ENCODE results near the gene PLEKHJ1. TPM values are rescaled to one million over a fixed set of nuclear protein-coding genes. Genes with fewer than 3 reads are reported as not detected.

Gene PLEKHJ1
- total RNA-seq, 3 donors from 2014 or later, result 69.0 to 92.2 (median 71.4) TPM

DNA sequence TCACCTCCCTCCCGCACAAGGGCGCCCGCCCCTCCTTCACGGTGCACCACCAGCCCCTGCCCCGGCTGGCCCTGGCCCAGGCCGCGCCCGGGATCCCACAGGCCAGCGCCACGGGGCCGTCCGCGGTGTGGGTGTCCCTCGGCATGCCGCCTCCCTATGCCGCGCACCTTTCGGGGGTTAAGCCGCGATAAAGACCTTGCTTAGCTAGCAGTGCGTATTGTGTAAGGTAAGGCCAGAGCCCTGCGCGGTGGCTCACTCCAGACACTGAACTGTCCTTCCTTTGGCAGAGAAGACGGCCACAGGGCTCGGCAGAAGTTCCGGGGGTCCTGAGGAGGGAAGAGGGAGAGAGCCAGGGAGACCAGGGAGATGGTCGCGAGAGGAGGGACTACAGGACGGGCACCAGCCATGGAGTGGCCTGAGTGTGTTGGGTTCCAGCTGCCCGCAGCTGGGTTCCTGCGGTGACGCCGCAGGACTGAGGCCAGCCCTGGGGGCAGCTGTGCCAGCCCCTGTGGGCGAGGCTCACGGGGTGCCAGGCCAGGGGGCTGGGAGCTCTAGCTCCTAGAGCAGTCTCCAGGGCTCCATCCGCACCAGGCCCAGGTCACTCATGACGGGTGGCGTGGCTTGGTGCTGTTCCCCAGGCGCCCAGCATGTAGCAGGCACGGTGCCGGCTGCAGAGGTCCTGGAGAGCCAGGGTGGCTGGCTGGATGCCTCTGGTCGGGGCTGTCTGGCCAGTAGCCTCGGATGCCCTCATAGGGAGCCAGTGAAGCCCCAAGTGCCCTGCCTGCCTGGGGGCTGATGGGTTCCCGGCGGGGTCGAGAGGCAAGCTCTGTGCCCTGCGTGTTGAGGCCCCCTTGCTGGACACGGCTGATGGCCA lies 7.7 kb downstream of the PLEKHJ1 start:
- no peaks in the 10 kb centered on the region for H3K27me3 Mint-ChIP-seq (ENCODE audit: low read depth)
- DNase-seq, result no peak
- peaks cover 21% of the 10 kb centered on the region for H3K36me3 Mint-ChIP-seq (ENCODE audit: insufficient read depth)
- no peaks in the 10 kb centered on the region for H3K9me3 Mint-ChIP-seq
- ATAC-seq, result no peak
- H3K4me3 Mint-ChIP-seq, result no peak overlapping the region
- H3K4me1 Mint-ChIP-seq (ENCODE audit: low read depth), result peaks cover 3% of the 10 kb centered on the region

DNA sequence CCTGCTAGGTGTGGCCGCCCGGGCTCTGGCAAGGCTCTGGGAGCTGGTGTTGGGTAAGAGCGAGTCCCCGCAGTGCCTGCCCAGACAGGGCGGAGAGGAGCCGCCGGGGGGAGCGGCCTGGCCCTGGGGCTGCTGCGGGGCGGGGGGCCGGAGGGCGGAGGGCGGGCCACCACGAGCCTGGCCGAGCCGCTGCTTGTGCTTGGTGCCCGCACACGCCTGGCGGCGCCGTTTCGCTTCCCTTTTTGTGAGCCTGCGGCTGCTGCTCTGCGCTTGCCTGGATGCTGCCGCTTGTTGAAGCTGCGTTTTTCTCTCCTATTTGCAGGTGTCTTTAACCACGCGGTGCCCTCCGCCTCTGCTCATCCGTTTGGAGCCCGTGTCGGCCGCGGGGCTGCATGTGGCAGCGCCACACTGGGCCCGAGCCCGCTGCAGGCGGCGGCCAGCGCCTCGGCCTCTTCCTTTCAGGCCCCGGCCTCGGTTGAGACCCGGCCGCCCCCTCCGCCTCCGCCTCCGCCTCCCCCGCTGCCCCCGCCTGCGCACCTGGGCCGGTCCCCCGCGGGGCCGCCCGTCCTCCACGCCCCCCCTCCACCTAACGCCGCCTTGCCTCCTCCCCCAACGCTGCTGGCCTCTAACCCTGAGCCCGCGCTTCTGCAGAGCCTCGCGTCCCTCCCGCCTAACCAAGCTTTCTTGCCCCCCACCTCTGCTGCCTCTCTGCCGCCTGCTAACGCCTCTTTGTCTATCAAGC lies 8.5 kb downstream of the PLEKHJ1 start:
- H3K27me3 Mint-ChIP-seq (ENCODE audit: low read depth), result no peaks in the 10 kb centered on the region
- no peak overlapping the region for H3K4me3 Mint-ChIP-seq
- H3K9me3 Mint-ChIP-seq, result no peaks in the 10 kb centered on the region
- peaks cover 21% of the 10 kb centered on the region for H3K36me3 Mint-ChIP-seq (ENCODE audit: insufficient read depth)
- ATAC-seq (no peak), DNase-seq (no peak)
- H3K4me1 Mint-ChIP-seq (ENCODE audit: low read depth), result peaks cover 3% of the 10 kb centered on the region

DNA sequence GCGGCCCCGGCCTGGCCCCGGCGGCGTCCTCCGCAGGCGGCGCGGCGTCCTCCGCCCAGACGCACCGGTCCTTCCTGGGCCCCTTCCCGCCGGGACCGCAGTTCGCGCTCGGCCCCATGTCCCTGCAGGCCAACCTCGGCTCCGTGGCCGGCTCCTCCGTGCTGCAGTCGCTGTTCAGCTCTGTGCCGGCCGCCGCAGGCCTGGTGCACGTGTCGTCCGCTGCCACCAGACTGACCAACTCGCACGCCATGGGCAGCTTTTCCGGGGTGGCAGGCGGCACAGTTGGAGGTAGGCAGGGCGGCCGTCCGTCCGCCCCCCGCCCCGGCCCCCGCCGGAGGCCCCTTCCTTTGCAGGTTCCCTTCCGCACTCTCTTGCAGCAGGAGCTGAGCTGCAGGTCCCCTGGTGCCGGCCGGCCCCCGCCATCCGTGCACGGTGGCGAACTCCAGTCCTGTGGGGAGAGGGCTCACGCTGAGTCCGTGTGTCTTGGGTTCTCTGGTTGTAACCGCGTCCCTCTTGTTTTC lies 9.2 kb downstream of the PLEKHJ1 start:
- no peak for DNase-seq
- Mint-ChIP-seq H3K27me3 (ENCODE audit: low read depth) (no peaks in the 10 kb centered on the region), H3K9me3 (no peaks in the 10 kb centered on the region), H3K36me3 (ENCODE audit: insufficient read depth) (peaks cover 19% of the 10 kb centered on the region), H3K4me3 (no peak overlapping the region), H3K4me1 (ENCODE audit: low read depth) (peaks cover 3% of the 10 kb centered on the region)
- ATAC-seq, result no peak

- Mint-ChIP-seq H3K4me3 (no peak overlapping the region), H3K36me3 (ENCODE audit: insufficient read depth) (peaks cover 20% of the 10 kb centered on the region), H3K27me3 (ENCODE audit: low read depth) (no peaks in the 10 kb centered on the region), H3K9me3 (no peaks in the 10 kb centered on the region), H3K4me1 (ENCODE audit: low read depth) (peaks cover 3% of the 10 kb centered on the region)
- no peak for DNase-seq
- no peak for ATAC-seq
Observed at GRCh38 chr19:2226051-2226839, 9.9 kb downstream of the PLEKHJ1 start.

DNA sequence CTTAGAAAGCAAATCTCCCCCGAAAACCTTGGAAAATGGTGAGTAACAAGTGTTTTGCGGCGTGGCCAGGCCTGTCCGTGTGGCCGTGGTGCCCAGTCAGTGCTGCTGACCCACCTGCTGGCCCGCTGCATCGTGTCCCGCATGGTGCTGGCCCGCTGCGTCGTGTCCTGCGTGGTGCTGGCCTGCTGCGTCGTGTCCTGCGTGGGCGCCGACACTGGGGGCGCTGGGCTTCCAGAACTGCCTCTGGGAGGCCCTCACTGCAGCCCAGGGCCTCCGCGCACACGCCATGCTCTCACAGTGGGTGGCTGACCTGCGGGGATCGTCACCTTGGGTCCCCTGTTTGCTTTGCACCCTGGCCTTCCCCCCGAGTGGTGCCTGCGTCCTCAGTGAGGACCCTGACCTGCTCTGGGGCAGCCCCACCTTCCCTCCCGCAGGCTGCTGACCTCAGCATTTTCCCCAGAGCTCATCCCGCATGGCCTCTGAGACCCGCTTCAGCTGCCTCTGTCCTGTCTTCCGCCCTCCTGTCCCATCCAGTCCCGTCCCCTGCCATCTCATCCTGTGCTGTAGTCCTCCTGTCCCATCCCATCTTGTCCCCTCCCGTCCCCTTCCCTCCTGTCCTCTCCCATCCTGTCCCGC lies 10.6 kb downstream of the PLEKHJ1 start:
- H3K4me1 Mint-ChIP-seq (ENCODE audit: low read depth), result peaks cover 3% of the 10 kb centered on the region
- peaks cover 23% of the 10 kb centered on the region for H3K36me3 Mint-ChIP-seq (ENCODE audit: insufficient read depth)
- DNase-seq (no peak), ATAC-seq (no peak)
- H3K9me3 Mint-ChIP-seq, result no peaks in the 10 kb centered on the region
- no peaks in the 10 kb centered on the region for H3K27me3 Mint-ChIP-seq (ENCODE audit: low read depth)
- H3K4me3 Mint-ChIP-seq, result no peak overlapping the region

DNA sequence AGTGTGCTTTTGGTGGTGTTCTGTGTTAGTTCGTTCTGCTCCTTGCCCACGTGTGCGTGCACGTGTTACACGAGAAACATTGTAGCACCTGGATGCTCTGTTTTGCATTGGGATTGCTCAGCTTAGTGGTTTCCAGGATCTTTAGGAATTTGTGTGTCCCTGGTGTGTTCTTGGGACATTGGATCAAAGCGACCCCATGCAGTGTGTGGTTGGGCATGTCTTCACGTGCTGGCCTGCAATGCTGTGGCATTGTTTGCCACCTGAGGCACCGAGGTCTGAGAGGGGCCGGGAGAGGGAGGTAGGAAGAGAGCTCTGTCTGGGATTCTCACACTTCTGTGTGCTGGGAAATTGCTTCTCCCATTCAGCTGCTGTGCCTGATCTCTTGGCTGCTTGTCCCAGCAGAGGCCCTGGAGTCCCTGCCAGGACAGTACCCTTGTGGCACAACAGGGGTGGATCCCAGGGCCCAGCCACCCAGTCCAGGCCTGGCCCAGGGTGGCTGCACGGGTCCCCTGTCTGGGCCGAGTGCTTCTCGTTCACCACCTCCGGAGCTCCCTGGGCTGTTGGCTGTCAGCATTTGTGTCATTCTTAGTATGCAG lies 11.3 kb downstream of the PLEKHJ1 start:
- Mint-ChIP-seq H3K36me3 (ENCODE audit: insufficient read depth) (peaks cover 20% of the 10 kb centered on the region), H3K9me3 (no peaks in the 10 kb centered on the region), H3K27me3 (ENCODE audit: low read depth) (no peaks in the 10 kb centered on the region), H3K4me1 (ENCODE audit: low read depth) (peaks cover 3% of the 10 kb centered on the region), H3K4me3 (no peak overlapping the region)
- ATAC-seq, result no peak
- DNase-seq, result no peak

DNA sequence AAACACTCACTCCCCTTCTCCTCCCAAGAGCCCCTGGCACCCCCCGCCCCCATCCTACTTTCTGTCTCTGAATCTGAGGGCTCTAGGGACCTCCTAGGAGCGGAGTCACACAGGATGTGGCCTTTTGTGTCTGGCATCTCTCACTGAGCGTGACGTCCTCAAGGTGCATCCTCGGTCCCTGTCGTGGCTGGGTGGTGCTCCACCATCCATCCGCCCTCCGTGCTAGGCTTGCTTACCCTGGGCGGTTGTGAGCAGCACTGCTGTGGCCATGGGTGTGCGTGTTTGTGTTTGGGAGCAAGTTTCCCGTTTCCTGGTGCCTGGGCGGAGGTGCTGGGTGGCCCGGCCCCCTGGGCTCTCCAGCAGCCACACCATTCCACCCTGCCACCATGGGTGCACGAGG lies 12.2 kb downstream of the PLEKHJ1 start:
- ATAC-seq (peak in 1 of 2 donors; percentile 22), DNase-seq (no peak)
- Mint-ChIP-seq H3K4me3 (no peak overlapping the region), H3K9me3 (no peaks in the 10 kb centered on the region), H3K36me3 (ENCODE audit: insufficient read depth) (peaks cover 15% of the 10 kb centered on the region), H3K4me1 (ENCODE audit: low read depth) (peaks cover 3% of the 10 kb centered on the region), H3K27me3 (ENCODE audit: low read depth) (no peaks in the 10 kb centered on the region)

DNA sequence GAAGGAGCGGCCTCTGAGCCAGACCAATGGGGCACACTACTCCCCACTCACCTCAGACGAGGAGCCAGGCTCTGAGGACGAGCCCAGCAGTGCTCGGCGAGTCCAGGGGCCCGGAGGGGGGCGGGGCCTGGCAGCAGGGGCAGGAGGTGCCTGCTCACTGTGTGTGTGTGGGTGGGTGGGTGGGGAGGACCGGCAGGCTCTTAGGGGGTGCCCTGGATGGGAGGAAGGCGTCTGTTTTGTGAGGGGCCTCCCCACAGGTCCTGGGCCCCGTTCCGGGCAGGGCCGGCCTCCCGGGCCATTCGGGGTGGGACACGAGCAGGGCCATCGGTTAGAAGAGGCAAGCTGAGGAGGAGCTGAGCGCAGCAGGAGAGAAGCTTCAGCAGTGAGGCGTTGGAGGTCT lies 12.7 kb downstream of the PLEKHJ1 start:
- peaks cover 13% of the 10 kb centered on the region for H3K36me3 Mint-ChIP-seq (ENCODE audit: insufficient read depth)
- H3K4me3 Mint-ChIP-seq, result no peak overlapping the region
- peaks cover 3% of the 10 kb centered on the region for H3K4me1 Mint-ChIP-seq (ENCODE audit: low read depth)
- DNase-seq (no peak), ATAC-seq (no peak)
- H3K27me3 Mint-ChIP-seq (ENCODE audit: low read depth), result no peaks in the 10 kb centered on the region
- H3K9me3 Mint-ChIP-seq, result no peaks in the 10 kb centered on the region

- peaks cover 17% of the 10 kb centered on the region for H3K36me3 Mint-ChIP-seq (ENCODE audit: insufficient read depth)
- no peak overlapping the region for H3K4me3 Mint-ChIP-seq
- DNase-seq, result no peak
- H3K4me1 Mint-ChIP-seq (ENCODE audit: low read depth), result peaks cover 3% of the 10 kb centered on the region
- ATAC-seq, result no peak
- no peaks in the 10 kb centered on the region for H3K9me3 Mint-ChIP-seq
- no peaks in the 10 kb centered on the region for H3K27me3 Mint-ChIP-seq (ENCODE audit: low read depth)
Observed at GRCh38 chr19:2221918-2222317, 14.2 kb downstream of the PLEKHJ1 start.

DNA sequence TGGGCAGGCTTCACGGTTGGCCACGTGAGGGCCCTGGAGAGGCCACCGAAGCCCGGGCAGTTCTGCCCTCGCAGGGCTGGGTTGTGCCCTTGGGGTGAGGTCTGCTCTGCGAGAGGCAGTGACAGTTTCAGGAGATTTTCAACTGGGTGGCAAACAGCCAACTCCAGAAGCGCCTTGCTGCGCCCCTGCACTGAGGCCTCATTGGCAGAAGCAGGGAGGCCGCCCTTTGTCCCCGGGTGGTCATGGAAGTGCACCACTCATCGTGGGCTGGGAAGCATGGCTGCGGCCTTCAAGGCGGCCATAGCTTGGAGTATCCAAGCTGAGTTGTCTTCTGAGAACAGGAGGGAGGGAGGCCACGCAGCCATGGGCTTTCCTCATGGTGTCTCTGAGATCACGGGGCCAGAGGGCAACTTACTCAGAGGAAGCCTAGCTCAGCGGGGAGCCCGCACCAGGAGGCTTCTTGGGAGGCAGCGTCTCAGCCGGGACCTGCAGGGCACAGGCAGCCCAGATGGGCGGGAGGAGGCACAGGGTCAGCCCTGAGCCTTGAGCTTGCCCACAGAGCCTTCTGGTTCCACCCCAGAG lies 14.8 kb downstream of the PLEKHJ1 start:
- Mint-ChIP-seq H3K36me3 (ENCODE audit: insufficient read depth) (peaks cover 17% of the 10 kb centered on the region), H3K4me1 (ENCODE audit: low read depth) (peaks cover 3% of the 10 kb centered on the region), H3K4me3 (no peak overlapping the region), H3K27me3 (ENCODE audit: low read depth) (no peaks in the 10 kb centered on the region), H3K9me3 (no peaks in the 10 kb centered on the region)
- DNase-seq (no peak), ATAC-seq (no peak)

GRCh38 chr19:2219726-2220125 lies 16.4 kb downstream of the PLEKHJ1 start:
- Mint-ChIP-seq H3K27me3 (ENCODE audit: low read depth) (no peaks in the 10 kb centered on the region), H3K4me3 (no peak overlapping the region), H3K9me3 (no peaks in the 10 kb centered on the region), H3K36me3 (ENCODE audit: insufficient read depth) (peaks cover 18% of the 10 kb centered on the region), H3K4me1 (ENCODE audit: low read depth) (peaks cover 12% of the 10 kb centered on the region)
- no peak for ATAC-seq
- no peak for DNase-seq

DNA sequence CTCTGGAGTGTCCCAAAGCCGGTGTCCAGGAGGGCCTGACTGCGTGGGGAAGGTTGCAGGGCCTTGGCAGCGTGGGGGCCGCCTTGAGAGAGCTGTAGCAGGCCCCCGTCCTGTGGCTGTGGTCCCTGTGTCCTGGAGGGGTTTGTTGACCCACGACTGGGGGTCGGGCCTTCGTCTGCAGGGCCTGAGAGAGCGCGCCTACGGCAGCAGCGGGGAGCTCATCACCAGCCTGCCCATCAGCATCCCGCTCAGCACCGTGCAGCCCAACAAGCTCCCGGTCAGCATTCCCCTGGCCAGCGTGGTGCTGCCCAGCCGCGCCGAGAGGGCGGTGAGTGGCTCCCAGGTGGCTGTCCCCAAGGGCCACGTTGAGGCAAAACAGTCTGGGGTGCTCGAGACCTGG lies 18.5 kb downstream of the PLEKHJ1 start:
- Mint-ChIP-seq H3K4me1 (ENCODE audit: low read depth) (peaks cover 13% of the 10 kb centered on the region), H3K4me3 (no peak overlapping the region), H3K9me3 (no peaks in the 10 kb centered on the region), H3K27me3 (ENCODE audit: low read depth) (no peaks in the 10 kb centered on the region), H3K36me3 (ENCODE audit: insufficient read depth) (peaks cover 14% of the 10 kb centered on the region)
- ATAC-seq (no peak), DNase-seq (no peak)

Data from activated T-cell treated with anti-CD3 and anti-CD28 coated beads, Interleukin-2, amount 50 U/mL, for 4 hours (primary cell).